Astrocyte (in vitro differentiated cells and primary cell): ENCODE results near the gene HOXD13. TPM values are rescaled to one million over a fixed set of nuclear protein-coding genes. Genes with fewer than 3 reads are reported as not detected.

Experiments used
- DNase-seq: peaks from one replicate; pipeline ENCODE4 v3.0.0-alpha.2; 2010; ENCODE audit warnings: low read depth
- FAIRE-seq: peaks from 2 replicates; lab custom pipeline; 2011; peaks lifted over from hg19 to GRCh38; lab: Jason Lieb, UNC
- H2AFZ ChIP-seq: 2 replicates; pipeline ENCODE4 v1.6.0; 2012; ENCODE audit warnings: low read depth, low read length, inconsistent platforms
- H3K27ac ChIP-seq: 2 replicates; pipeline ENCODE4 v1.5.1; 2011; ENCODE audit warnings: low read depth, low read length, inconsistent platforms
- H3K27me3 ChIP-seq: 2 replicates; pipeline ENCODE4 v1.6.0; 2011; ENCODE audit warnings: low read length, inconsistent platforms; ENCODE audit not compliant: insufficient read depth
- H3K36me3 ChIP-seq: 2 replicates; pipeline ENCODE4 v1.5.1; 2011; ENCODE audit warnings: low read length, inconsistent platforms; ENCODE audit not compliant: insufficient read depth
- H3K4me1 ChIP-seq: 2 replicates; pipeline ENCODE4 v1.5.1; 2011; ENCODE audit warnings: low read length, inconsistent platforms; ENCODE audit not compliant: insufficient read depth
- H3K4me2 ChIP-seq: 2 replicates; pipeline ENCODE4 v1.6.0; 2012; ENCODE audit warnings: low read length, inconsistent platforms
- H3K4me3 ChIP-seq: 2 replicates; pipeline ENCODE4 v1.5.1; 2011; ENCODE audit warnings: low read depth, mild to moderate bottlenecking, low read length, inconsistent platforms; ENCODE audit not compliant: insufficient read depth
- H3K79me2 ChIP-seq: 2 replicates; pipeline ENCODE4 v1.6.0; 2012; ENCODE audit warnings: mild to moderate bottlenecking, low read length, inconsistent platforms; ENCODE audit not compliant: insufficient read depth
- H3K9ac ChIP-seq: 2 replicates; pipeline ENCODE4 v1.6.0; 2012; ENCODE audit warnings: mild to moderate bottlenecking, low read length, inconsistent platforms
- H3K9me3 ChIP-seq: 2 replicates; pipeline ENCODE4 v1.5.1; 2012; ENCODE audit warnings: low read depth, mild to moderate bottlenecking, low read length, inconsistent platforms; ENCODE audit not compliant: insufficient read depth
- H4K20me1 ChIP-seq: 2 replicates; pipeline ENCODE4 v1.6.0; 2012; ENCODE audit warnings: low read length, inconsistent platforms; ENCODE audit not compliant: insufficient read depth
- H3K27ac Mint-ChIP-seq: one replicate; pipeline ENCODE4 v1.8.0; 2021; ENCODE audit warnings: mild to moderate bottlenecking, mixed read lengths; ENCODE audit not compliant: unreplicated experiment
- H3K27me3 Mint-ChIP-seq: one replicate; pipeline ENCODE4 v1.8.0; 2021; ENCODE audit warnings: low read depth, mixed read lengths; ENCODE audit not compliant: unreplicated experiment
- H3K36me3 Mint-ChIP-seq: one replicate; pipeline ENCODE4 v1.8.0; 2021; ENCODE audit warnings: low read depth, mixed read lengths; ENCODE audit not compliant: unreplicated experiment
- H3K4me1 Mint-ChIP-seq: one replicate; pipeline ENCODE4 v1.8.0; 2021; ENCODE audit warnings: low read depth, mixed read lengths; ENCODE audit not compliant: unreplicated experiment
- H3K4me3 Mint-ChIP-seq: one replicate; pipeline ENCODE4 v1.8.0; 2021; ENCODE audit warnings: mild to moderate bottlenecking, moderate library complexity, mixed read lengths; ENCODE audit not compliant: unreplicated experiment
- H3K9me3 Mint-ChIP-seq: one replicate; pipeline ENCODE4 v1.8.0; 2021; ENCODE audit warnings: mild to moderate bottlenecking, mixed read lengths; ENCODE audit not compliant: unreplicated experiment
- EZH2 ChIP-seq: IDR thresholded peaks from 2 replicates; pipeline ENCODE4 v1.6.1; 2012; ENCODE audit warnings: mild to moderate bottlenecking, low read length, inconsistent platforms; ENCODE audit not compliant: insufficient read depth
- total RNA-seq: library from RNA; stranded (reverse); gene quantifications from 2 replicates; pipeline ENCODE4 v1.2.1, GENCODE V29; 2021
- TF ChIP-seq, protein P1 (sequence below): IDR thresholded peaks from 2 replicates; pipeline ENCODE4 v1.5.1; 2011; ENCODE audit warnings: low read depth, mild to moderate bottlenecking, inconsistent platforms, low read length, moderate library complexity; ENCODE audit not compliant: insufficient read depth

Gene HOXD13
- total RNA-seq, 1 donor from 2014 or later: not detected

DNA sequence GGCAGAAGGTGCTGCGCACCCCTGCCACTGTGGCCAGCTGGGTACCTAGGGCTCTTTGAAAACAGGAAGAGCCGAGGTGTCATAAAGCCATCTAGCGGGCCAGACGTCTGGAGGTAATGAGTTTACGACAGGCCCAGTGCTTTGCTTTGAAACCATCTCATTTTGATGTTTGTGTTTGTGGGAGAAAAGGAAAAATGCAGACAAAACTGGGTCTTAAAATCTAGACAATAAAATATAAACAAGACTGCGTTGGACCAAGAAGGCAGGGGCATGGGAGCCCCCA is 33.2 kb downstream of the HOXD13 start:
- FAIRE-seq (no peak), DNase-seq (no peak)
- Histone ChIP-seq H3K27me3 (peaks cover 91% of the 10 kb centered on the region), H3K9ac (no peak overlapping the region), H3K9me3 (no peaks in the 10 kb centered on the region), H3K4me2 (no peak overlapping the region), H3K79me2 (no peaks in the 10 kb centered on the region), H2AFZ (no peak overlapping the region), H3K36me3 (no peaks in the 10 kb centered on the region), H4K20me1 (no peaks in the 10 kb centered on the region), H3K27ac (no peak overlapping the region), H3K4me3 (no peak overlapping the region), H3K4me1 (peaks cover 8% of the 10 kb centered on the region)
- no peaks in the 10 kb centered on the region for H3K36me3 Mint-ChIP-seq
- H3K27ac Mint-ChIP-seq: no peak overlapping the region
- peaks cover 3% of the 10 kb centered on the region for H3K4me1 Mint-ChIP-seq
- H3K27me3 Mint-ChIP-seq: peaks cover 65% of the 10 kb centered on the region
- TF ChIP-seq EZH2: no peak
- TF ChIP-seq, protein P1, sequence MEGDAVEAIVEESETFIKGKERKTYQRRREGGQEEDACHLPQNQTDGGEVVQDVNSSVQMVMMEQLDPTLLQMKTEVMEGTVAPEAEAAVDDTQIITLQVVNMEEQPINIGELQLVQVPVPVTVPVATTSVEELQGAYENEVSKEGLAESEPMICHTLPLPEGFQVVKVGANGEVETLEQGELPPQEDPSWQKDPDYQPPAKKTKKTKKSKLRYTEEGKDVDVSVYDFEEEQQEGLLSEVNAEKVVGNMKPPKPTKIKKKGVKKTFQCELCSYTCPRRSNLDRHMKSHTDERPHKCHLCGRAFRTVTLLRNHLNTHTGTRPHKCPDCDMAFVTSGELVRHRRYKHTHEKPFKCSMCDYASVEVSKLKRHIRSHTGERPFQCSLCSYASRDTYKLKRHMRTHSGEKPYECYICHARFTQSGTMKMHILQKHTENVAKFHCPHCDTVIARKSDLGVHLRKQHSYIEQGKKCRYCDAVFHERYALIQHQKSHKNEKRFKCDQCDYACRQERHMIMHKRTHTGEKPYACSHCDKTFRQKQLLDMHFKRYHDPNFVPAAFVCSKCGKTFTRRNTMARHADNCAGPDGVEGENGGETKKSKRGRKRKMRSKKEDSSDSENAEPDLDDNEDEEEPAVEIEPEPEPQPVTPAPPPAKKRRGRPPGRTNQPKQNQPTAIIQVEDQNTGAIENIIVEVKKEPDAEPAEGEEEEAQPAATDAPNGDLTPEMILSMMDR: no peak
- no peak overlapping the region for H3K4me3 Mint-ChIP-seq
- peaks cover 17% of the 10 kb centered on the region for H3K9me3 Mint-ChIP-seq

GRCh38 chr2:176126929-176127773 is 34.6 kb downstream of the HOXD13 start:
- peak; percentile 45 for FAIRE-seq
- Histone ChIP-seq H3K4me3 (no peak overlapping the region), H2AFZ (no peak overlapping the region), H3K36me3 (no peaks in the 10 kb centered on the region), H4K20me1 (no peaks in the 10 kb centered on the region), H3K4me2 (no peak overlapping the region), H3K27me3 (peaks cover 91% of the 10 kb centered on the region), H3K9me3 (no peaks in the 10 kb centered on the region), H3K4me1 (peaks cover 8% of the 10 kb centered on the region), H3K9ac (no peak overlapping the region), H3K79me2 (no peaks in the 10 kb centered on the region), H3K27ac (no peak overlapping the region)
- no peak for TF ChIP-seq EZH2
- TF ChIP-seq, protein P1: peak; percentile 92
- Mint-ChIP-seq H3K4me3 (no peak overlapping the region), H3K4me1 (peaks cover 3% of the 10 kb centered on the region), H3K27me3 (peaks cover 72% of the 10 kb centered on the region), H3K27ac (no peak overlapping the region), H3K36me3 (no peaks in the 10 kb centered on the region), H3K9me3 (peaks cover 16% of the 10 kb centered on the region)
- DNase-seq: no peak

DNA sequence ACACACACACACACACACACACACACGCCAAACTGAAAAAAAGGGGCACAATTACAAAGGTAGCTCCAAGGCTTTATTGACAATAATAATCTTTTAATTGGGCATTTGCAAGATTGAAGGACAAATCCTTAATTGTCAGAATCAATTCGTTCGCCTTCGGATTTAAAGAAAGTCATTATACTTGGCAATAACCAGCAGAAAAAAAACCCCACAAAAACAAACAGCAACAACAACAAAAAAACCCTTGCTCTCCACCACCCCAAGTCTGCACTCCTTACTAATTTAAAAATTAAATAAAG is 35.2 kb downstream of the HOXD13 start:
- peaks cover 91% of the 10 kb centered on the region for H3K27me3 ChIP-seq

More for the DNA sequence above, 35.2 kb downstream of the HOXD13 start:
- Histone ChIP-seq H3K4me2 (no peak overlapping the region), H3K36me3 (no peaks in the 10 kb centered on the region), H3K9me3 (no peaks in the 10 kb centered on the region), H3K27ac (no peak overlapping the region), H3K4me3 (no peak overlapping the region), H4K20me1 (no peaks in the 10 kb centered on the region), H3K4me1 (peaks cover 4% of the 10 kb centered on the region), H2AFZ (no peak overlapping the region), H3K79me2 (no peaks in the 10 kb centered on the region), H3K9ac (no peak overlapping the region)
- Mint-ChIP-seq H3K4me1 (peaks cover 3% of the 10 kb centered on the region), H3K9me3 (peaks cover 19% of the 10 kb centered on the region), H3K27ac (peak overlapping the region; percentile 74), H3K4me3 (no peak overlapping the region), H3K36me3 (no peaks in the 10 kb centered on the region), H3K27me3 (peaks cover 76% of the 10 kb centered on the region)
- TF ChIP-seq EZH2: no peak
- TF ChIP-seq, protein P1: no peak
- no peak for FAIRE-seq
- DNase-seq: no peak
